Thoracic aorta (tissue), 2 donors: ENCODE data around the gene SLCO3A1. TPM values are rescaled to one million over a fixed set of nuclear protein-coding genes. Genes with fewer than 3 reads are reported as not detected.

Experiments used
- ATAC-seq: fragments of 150-250 bp; one replicate; pipeline ENCODE4 v1.8.0; 2017; ENCODE audit warnings: low read depth; ENCODE audit not compliant: insufficient number of reproducible peaks, low FRiP score
- DNase-seq: peaks from one replicate; pipeline ENCODE4 v3.0.0-alpha.2; 2020; ENCODE audit warnings: low spot score
- H3K27ac ChIP-seq, 2 donors: fragments of 200-600 bp; sonication (generic); 1 replicate in 1 of 2; 2 replicates in 1 of 2; pipeline ENCODE4 v1.5.1; 2016; ENCODE audit warnings: mild to moderate bottlenecking in 2 of 2, moderate library complexity in 2 of 2
- H3K27me3 ChIP-seq: fragments of 200-600 bp; sonication (generic); replicated peaks from 2 replicates; pipeline ENCODE4 v1.6.0; 2016; ENCODE audit warnings: mild to moderate bottlenecking; ENCODE audit not compliant: insufficient read depth
- H3K36me3 ChIP-seq: fragments of 200-600 bp; sonication (generic); one replicate; pipeline ENCODE4 v1.5.1; 2016
- H3K4me1 ChIP-seq, 2 donors: fragments of 200-600 bp; sonication (generic); 1 replicate in 1 of 2; 2 replicates in 1 of 2; pipeline versions ENCODE4 v1.5.1 to v1.6.0; 2016; ENCODE audit warnings: low read depth in 2 of 2, mild to moderate bottlenecking in 1 of 2; ENCODE audit not compliant: control insufficient read depth in 1 of 2
- H3K4me3 ChIP-seq: fragments of 200-600 bp; sonication (generic); 2 replicates; pipeline ENCODE4 v1.5.1; 2016; ENCODE audit warnings: mild to moderate bottlenecking
- H3K9me3 ChIP-seq: fragments of 200-600 bp; sonication (generic); 2 replicates; pipeline ENCODE4 v1.5.1; 2016
- CTCF ChIP-seq: fragments of 200-600 bp; sonication (generic); IDR thresholded peaks from one replicate; pipeline ENCODE4 v1.5.1; 2019; ENCODE audit warnings: antibody characterized with exemption
- total RNA-seq, 2 donors: library from RNA; depleted of rRNA; stranded (reverse); fragments of >200 nt; gene quantifications; one replicate each; pipeline versions ENCODE4 v1.1.0 to v1.2.3, GENCODE V29; 2016

Gene SLCO3A1
- total RNA-seq, 2 donors from 2014 or later, result 16.5 to 39.1 TPM

- no peak for DNase-seq
- H3K9me3 ChIP-seq, result no peaks in the 10 kb centered on the region
- H3K27me3 ChIP-seq, result no peaks in the 10 kb centered on the region
- no peak overlapping the region for H3K27ac ChIP-seq
- ATAC-seq, result no peak
- no peak overlapping the region for H3K4me3 ChIP-seq
- no peaks in the 10 kb centered on the region for H3K36me3 ChIP-seq
- TF ChIP-seq CTCF, result no peak
- no peaks in the 10 kb centered on the region for H3K4me1 ChIP-seq
Observed at GRCh38 chr15:92141607-92142006, 288.1 kb downstream of the SLCO3A1 start.

- Histone ChIP-seq H3K36me3 (no peaks in the 10 kb centered on the region), H3K4me1 (no peaks in the 10 kb centered on the region), H3K4me3 (no peak overlapping the region), H3K27ac (no peak overlapping the region), H3K9me3 (no peaks in the 10 kb centered on the region), H3K27me3 (no peaks in the 10 kb centered on the region)
- TF ChIP-seq CTCF, result no peak
- DNase-seq, result no peak
- ATAC-seq, result no peak
Observed at GRCh38 chr15:92142242-92143232, 289.0 kb downstream of the SLCO3A1 start.

- Histone ChIP-seq H3K36me3 (no peaks in the 10 kb centered on the region), H3K27ac (no peak overlapping the region), H3K4me3 (no peak overlapping the region), H3K4me1 (no peaks in the 10 kb centered on the region), H3K27me3 (no peaks in the 10 kb centered on the region), H3K9me3 (no peaks in the 10 kb centered on the region)
- no peak for ATAC-seq
- no peak for TF ChIP-seq CTCF
- DNase-seq, result no peak
Observed at GRCh38 chr15:92143765-92144164, 290.3 kb downstream of the SLCO3A1 start.

- Histone ChIP-seq H3K27ac (no peak overlapping the region), H3K4me1 (no peaks in the 10 kb centered on the region), H3K27me3 (no peaks in the 10 kb centered on the region), H3K9me3 (no peaks in the 10 kb centered on the region), H3K36me3 (no peaks in the 10 kb centered on the region), H3K4me3 (no peak overlapping the region)
- ATAC-seq (no peak), DNase-seq (no peak)
- TF ChIP-seq CTCF, result no peak
Observed at GRCh38 chr15:92146511-92147150, 293.1 kb downstream of the SLCO3A1 start.

GRCh38 chr15:92149029-92149428 is 295.5 kb downstream of the SLCO3A1 start:
- DNase-seq, result no peak
- H3K27ac ChIP-seq, result no peak overlapping the region
- no peaks in the 10 kb centered on the region for H3K36me3 ChIP-seq

More at GRCh38 chr15:92149029-92149428, 295.5 kb downstream of the SLCO3A1 start:
- no peak overlapping the region for H3K4me3 ChIP-seq
- no peaks in the 10 kb centered on the region for H3K9me3 ChIP-seq
- H3K4me1 ChIP-seq, result no peaks in the 10 kb centered on the region
- TF ChIP-seq CTCF, result no peak
- H3K27me3 ChIP-seq, result no peaks in the 10 kb centered on the region
- no peak for ATAC-seq
